RWPE2 (cell line): ENCODE data around the gene COLQ.

Experiments used
- ATAC-seq: fragments of 200-7000 bp; cut with Tn5 transposase; 3 replicates; pipeline ENCODE4 v1.9.1; 2021; ENCODE audit warnings: low read depth
- DNase-seq: peaks from one replicate; pipeline ENCODE4 v3.0.0-alpha.2; 2020; ENCODE audit warnings: low spot score
- H3K27ac ChIP-seq: fragments of 450-650 bp; 2 replicates; pipeline ENCODE4 v1.5.1; 2017; ENCODE audit warnings: mild to moderate bottlenecking; ENCODE audit not compliant: poor library complexity, severe bottlenecking
- H3K27me3 ChIP-seq: fragments of 250-450 bp; sonication (Bioruptor Pico); 2 replicates; pipeline ENCODE4 v1.5.1; 2021; ENCODE audit warnings: mild to moderate bottlenecking, moderate library complexity; ENCODE audit not compliant: insufficient read depth, poor library complexity, severe bottlenecking
- H3K36me3 ChIP-seq: fragments of 250-450 bp; sonication (Bioruptor Pico); 2 replicates; pipeline ENCODE4 v1.5.1; 2020; ENCODE audit warnings: low read depth, mild to moderate bottlenecking, moderate library complexity
- H3K4me1 ChIP-seq: fragments of 250-450 bp; sonication (Bioruptor Pico); 2 replicates; pipeline ENCODE4 v1.5.1; 2021; ENCODE audit warnings: mild to moderate bottlenecking, moderate library complexity; ENCODE audit not compliant: insufficient read depth, poor library complexity, severe bottlenecking
- H3K4me3 ChIP-seq: fragments of 250-450 bp; sonication (Bioruptor Pico); 2 replicates; pipeline ENCODE4 v1.5.1; 2021; ENCODE audit warnings: mild to moderate bottlenecking, moderate library complexity; ENCODE audit not compliant: severe bottlenecking
- H3K9me3 ChIP-seq: fragments of 250-450 bp; sonication (Bioruptor Pico); 2 replicates; pipeline ENCODE4 v1.5.1; 2021; ENCODE audit warnings: mild to moderate bottlenecking, moderate library complexity; ENCODE audit not compliant: severe bottlenecking
- TF ChIP-seq, protein P1 (sequence below): fragments of 450-650 bp; IDR thresholded peaks from one replicate; pipeline ENCODE4 v1.5.1; 2017; ENCODE audit warnings: mild to moderate bottlenecking, moderate library complexity; ENCODE audit not compliant: poor library complexity, severe bottlenecking

The COLQ gene

DNA sequence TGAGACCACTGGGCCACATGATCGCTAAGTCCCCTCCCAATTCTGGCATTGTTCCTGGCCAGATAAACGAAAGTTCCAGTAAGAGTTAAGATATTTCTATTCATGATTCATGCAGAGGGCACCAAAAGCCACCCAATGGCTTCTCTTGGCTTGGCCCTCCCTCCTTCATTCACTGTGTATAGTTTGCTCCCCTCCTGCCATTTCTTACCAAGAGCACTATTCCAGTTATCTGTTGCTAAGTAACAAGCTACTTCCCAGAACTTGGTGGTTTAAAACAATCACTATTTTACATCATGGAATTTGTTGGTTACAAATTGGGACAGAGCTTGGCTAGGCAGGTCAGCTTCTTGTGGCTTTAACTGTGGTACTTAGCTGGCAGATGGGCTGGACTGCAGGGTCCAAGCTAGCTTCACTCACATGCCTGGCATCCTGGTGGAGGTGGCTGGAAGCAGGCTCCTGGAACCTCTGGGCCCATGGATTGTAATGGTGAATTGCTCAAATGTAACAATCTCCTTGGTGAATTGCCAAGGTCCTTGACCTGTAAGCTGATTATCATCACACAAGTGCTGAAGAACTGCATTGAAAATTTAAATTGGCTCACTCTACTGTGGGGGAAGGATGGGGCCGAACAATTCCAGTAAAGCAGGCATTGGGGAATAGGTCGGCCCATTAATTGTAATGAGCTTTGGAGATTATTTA, 77.5 kb downstream of the COLQ start:
- H3K4me3 ChIP-seq, result no peak overlapping the region
- no peak for DNase-seq
- no peaks in the 10 kb centered on the region for H3K9me3 ChIP-seq
- peaks cover 21% of the 10 kb centered on the region for H3K4me1 ChIP-seq
- ATAC-seq, result no peak
- H3K36me3 ChIP-seq, result peaks cover 38% of the 10 kb centered on the region
- no peaks in the 10 kb centered on the region for H3K27me3 ChIP-seq
- H3K27ac ChIP-seq, result no peak overlapping the region
- TF ChIP-seq, protein P1, sequence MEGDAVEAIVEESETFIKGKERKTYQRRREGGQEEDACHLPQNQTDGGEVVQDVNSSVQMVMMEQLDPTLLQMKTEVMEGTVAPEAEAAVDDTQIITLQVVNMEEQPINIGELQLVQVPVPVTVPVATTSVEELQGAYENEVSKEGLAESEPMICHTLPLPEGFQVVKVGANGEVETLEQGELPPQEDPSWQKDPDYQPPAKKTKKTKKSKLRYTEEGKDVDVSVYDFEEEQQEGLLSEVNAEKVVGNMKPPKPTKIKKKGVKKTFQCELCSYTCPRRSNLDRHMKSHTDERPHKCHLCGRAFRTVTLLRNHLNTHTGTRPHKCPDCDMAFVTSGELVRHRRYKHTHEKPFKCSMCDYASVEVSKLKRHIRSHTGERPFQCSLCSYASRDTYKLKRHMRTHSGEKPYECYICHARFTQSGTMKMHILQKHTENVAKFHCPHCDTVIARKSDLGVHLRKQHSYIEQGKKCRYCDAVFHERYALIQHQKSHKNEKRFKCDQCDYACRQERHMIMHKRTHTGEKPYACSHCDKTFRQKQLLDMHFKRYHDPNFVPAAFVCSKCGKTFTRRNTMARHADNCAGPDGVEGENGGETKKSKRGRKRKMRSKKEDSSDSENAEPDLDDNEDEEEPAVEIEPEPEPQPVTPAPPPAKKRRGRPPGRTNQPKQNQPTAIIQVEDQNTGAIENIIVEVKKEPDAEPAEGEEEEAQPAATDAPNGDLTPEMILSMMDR, result no peak

GRCh38 chr3:15440891-15441290, 80.6 kb downstream of the COLQ start:
- H3K4me1 ChIP-seq, result peaks cover 21% of the 10 kb centered on the region
- TF ChIP-seq, protein P1, result no peak
- no peaks in the 10 kb centered on the region for H3K9me3 ChIP-seq
- H3K27ac ChIP-seq, result peak overlapping the region; percentile 62
- no peaks in the 10 kb centered on the region for H3K27me3 ChIP-seq
- peak; percentile 81 for ATAC-seq
- no peak overlapping the region for H3K4me3 ChIP-seq
- peaks cover 64% of the 10 kb centered on the region for H3K36me3 ChIP-seq
- no peak for DNase-seq

DNA sequence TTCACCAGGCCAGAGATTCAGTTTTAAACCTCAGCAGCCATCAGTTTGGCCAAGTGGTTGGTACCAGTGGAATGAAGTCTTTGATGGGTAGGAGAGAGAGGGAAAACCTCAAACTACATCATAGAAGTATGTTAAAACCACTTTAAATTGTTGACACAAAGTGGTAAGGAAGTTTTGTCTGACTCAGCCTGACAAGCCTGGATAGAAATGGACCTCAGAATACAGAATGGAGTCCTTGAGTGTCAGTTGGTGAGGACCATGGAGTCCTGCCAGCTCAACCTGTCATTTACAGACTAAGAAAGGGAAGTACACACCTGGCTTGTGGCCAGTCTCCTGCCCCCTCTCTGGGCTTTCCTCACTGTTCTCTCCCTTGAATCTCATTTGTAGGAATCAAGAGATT, 82.0 kb downstream of the COLQ start:
- H3K36me3 ChIP-seq, result peaks cover 78% of the 10 kb centered on the region
- peaks cover 21% of the 10 kb centered on the region for H3K4me1 ChIP-seq
- TF ChIP-seq, protein P1, result no peak
- H3K27me3 ChIP-seq, result no peaks in the 10 kb centered on the region
- ATAC-seq (no peak), DNase-seq (no peak)
- peak overlapping the region; percentile 62 for H3K27ac ChIP-seq
- H3K9me3 ChIP-seq, result no peaks in the 10 kb centered on the region
- no peak overlapping the region for H3K4me3 ChIP-seq

GRCh38 chr3:15438983-15439382, 82.5 kb downstream of the COLQ start:
- TF ChIP-seq, protein P1, result no peak
- Histone ChIP-seq H3K4me1 (peaks cover 21% of the 10 kb centered on the region), H3K27me3 (no peaks in the 10 kb centered on the region), H3K27ac (peak overlapping the region; percentile 62), H3K9me3 (no peaks in the 10 kb centered on the region), H3K4me3 (no peak overlapping the region), H3K36me3 (peaks cover 83% of the 10 kb centered on the region)
- ATAC-seq, result peak; percentile 42; the same call in 1 of the 3 replicates
- no peak for DNase-seq

DNA sequence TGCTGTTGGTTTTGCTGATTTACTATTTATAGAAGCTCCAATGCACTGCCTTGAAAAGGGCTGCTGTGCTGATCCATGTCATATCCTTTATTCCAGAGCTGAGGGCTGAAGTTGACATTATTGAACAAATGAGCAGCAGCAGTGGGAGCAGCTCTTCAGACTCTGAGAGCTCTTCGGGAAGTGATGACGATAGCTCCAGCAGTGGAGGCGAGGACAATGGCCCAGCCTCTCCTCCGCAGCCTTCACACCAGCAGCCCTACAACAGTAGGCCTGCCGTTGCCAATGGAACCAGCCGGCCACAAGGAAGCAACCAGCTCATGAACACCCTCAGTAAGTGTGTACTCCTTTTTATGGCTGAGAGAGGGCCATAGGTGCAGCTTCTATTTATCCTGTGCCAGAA, 85.3 kb downstream of the COLQ start:
- peaks cover 94% of the 10 kb centered on the region for H3K36me3 ChIP-seq
- TF ChIP-seq, protein P1, result no peak
- no peaks in the 10 kb centered on the region for H3K27me3 ChIP-seq
- DNase-seq, result no peak
- H3K9me3 ChIP-seq, result no peaks in the 10 kb centered on the region
- no peak overlapping the region for H3K27ac ChIP-seq
- peaks cover 21% of the 10 kb centered on the region for H3K4me1 ChIP-seq
- H3K4me3 ChIP-seq, result no peak overlapping the region
- no peak for ATAC-seq
